ENCODE data around the gene MYBPC2. TPM values are rescaled to one million over a fixed set of nuclear protein-coding genes. Genes with fewer than 3 reads are reported as not detected.

Gene MYBPC2
- total RNA-seq, 1 donor from 2014 or later = 0.47 TPM

DNA sequence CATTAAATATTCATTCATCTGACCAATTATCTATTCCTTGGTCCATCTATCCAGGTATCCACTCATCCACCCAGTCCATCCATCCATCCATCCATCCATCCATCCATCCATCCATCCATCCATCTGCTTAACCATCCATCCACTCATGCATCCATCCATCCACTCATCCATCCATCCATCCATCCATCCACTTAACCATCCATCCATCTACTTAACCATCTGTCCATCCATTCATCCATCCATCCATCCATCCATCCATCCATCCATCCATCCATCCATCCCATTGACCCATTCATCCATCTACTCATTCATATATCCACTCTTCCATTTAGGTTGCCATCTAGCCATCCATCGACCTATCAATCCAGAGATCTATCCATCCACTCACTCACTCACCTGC is 11.4 kb downstream of the MYBPC2 start:
- Mint-ChIP-seq H3K4me1 (ENCODE audit: low read depth) (no peaks in the 10 kb centered on the region), H3K4me3 (no peak overlapping the region), H3K36me3 (ENCODE audit: low read depth) (no peaks in the 10 kb centered on the region), H3K27me3 (ENCODE audit: insufficient read depth) (peaks cover 3% of the 10 kb centered on the region), H3K9me3 (no peaks in the 10 kb centered on the region), H3K27ac (no peak overlapping the region)
- DNase-seq (ENCODE audit: low spot score) = no peak
- intact Hi-C loops (cut with micrococcal nuclease) = no loop called here

DNA sequence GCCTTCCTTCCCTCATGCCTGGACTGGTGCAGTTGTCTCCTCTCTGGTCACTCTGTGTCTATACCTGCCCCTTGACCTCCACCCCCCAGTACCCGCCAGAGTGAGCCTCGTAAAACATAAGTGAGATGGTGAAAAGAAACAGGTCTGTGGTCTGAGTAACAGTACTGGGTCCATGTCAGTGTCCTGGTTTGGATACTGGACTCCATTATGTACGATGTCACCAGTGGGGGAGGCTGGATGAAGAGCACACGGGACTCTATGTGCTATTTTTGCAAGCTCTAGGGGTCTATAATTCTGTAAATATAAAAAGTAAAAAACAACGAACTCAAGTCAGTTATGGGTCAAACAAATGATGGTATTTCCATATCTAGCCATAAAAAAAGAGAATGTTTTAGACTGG is 14.4 kb downstream of the MYBPC2 start:
- peaks cover 3% of the 10 kb centered on the region for H3K27me3 Mint-ChIP-seq (ENCODE audit: insufficient read depth)
- no peaks in the 10 kb centered on the region for H3K9me3 Mint-ChIP-seq
- no peaks in the 10 kb centered on the region for H3K36me3 Mint-ChIP-seq (ENCODE audit: low read depth)
- DNase-seq (ENCODE audit: low spot score) = no peak
- no peaks in the 10 kb centered on the region for H3K4me1 Mint-ChIP-seq (ENCODE audit: low read depth)
- no peak overlapping the region for H3K4me3 Mint-ChIP-seq
- intact Hi-C loops (cut with micrococcal nuclease) = no loop called here
- no peak overlapping the region for H3K27ac Mint-ChIP-seq

DNA sequence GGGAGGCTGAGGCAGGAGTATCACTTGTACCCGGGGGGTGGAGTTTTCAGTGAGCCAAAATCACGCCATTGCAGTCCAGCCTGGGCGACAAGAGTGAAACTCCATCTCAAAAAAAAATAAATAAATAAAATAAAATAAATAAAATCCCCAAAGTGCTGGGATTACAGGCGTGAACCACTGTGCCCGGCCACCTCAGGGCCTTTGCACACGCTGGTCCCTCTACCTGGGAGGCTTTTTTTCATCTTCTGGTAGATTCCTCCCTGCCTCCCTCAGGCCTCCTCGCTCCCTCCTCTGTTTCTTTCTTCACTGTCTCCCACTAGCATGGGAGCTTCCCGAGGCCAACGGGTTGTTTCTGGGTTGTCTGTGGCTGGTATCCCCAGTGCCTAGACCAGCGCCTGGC is 15.1 kb downstream of the MYBPC2 start:
- H3K4me1 Mint-ChIP-seq (ENCODE audit: low read depth) = no peaks in the 10 kb centered on the region
- H3K9me3 Mint-ChIP-seq = no peaks in the 10 kb centered on the region
- intact Hi-C loops (cut with micrococcal nuclease) = no loop called here
- peaks cover 3% of the 10 kb centered on the region for H3K27me3 Mint-ChIP-seq (ENCODE audit: insufficient read depth)
- no peaks in the 10 kb centered on the region for H3K36me3 Mint-ChIP-seq (ENCODE audit: low read depth)
- no peak overlapping the region for H3K27ac Mint-ChIP-seq
- no peak overlapping the region for H3K4me3 Mint-ChIP-seq
- DNase-seq (ENCODE audit: low spot score) = no peak

DNA sequence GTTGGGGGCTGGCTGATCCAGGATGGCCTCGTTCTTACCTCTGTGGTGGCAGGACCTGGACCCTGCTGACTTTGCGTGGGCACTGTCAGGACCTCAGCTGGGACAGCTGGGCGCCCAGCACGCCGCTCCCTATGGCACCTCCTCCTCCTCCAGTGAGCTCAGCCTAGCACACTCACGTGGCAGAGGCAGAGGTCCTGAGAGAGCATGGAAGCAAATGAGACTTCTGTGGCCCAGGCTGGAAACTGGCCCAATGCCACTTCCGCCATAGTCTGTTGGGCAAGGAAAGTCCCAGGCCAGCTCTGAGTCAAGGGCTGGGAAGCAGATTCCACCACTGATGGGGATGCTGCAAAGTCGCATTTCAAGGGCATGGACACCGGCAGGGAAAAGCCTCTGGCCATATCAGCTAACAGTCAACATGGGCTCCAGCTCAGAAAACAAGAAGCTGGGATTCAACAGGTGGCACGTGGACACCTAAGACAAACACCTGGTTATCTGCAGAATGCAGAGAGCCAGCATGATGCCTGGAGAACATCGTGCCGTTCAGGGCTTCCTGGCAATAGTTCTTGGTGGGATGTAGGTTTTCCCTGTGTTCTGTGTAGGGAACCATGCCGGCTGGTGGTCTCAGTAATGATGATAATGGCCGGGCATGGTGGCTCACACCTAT is 16.7 kb downstream of the MYBPC2 start:
- DNase-seq (ENCODE audit: low spot score) = no peak
- intact Hi-C loops (cut with micrococcal nuclease) = no loop called here
- Mint-ChIP-seq H3K4me1 (ENCODE audit: low read depth) (no peaks in the 10 kb centered on the region), H3K4me3 (no peak overlapping the region), H3K27ac (no peak overlapping the region), H3K27me3 (ENCODE audit: insufficient read depth) (peaks cover 3% of the 10 kb centered on the region), H3K36me3 (ENCODE audit: low read depth) (no peaks in the 10 kb centered on the region), H3K9me3 (no peaks in the 10 kb centered on the region)

DNA sequence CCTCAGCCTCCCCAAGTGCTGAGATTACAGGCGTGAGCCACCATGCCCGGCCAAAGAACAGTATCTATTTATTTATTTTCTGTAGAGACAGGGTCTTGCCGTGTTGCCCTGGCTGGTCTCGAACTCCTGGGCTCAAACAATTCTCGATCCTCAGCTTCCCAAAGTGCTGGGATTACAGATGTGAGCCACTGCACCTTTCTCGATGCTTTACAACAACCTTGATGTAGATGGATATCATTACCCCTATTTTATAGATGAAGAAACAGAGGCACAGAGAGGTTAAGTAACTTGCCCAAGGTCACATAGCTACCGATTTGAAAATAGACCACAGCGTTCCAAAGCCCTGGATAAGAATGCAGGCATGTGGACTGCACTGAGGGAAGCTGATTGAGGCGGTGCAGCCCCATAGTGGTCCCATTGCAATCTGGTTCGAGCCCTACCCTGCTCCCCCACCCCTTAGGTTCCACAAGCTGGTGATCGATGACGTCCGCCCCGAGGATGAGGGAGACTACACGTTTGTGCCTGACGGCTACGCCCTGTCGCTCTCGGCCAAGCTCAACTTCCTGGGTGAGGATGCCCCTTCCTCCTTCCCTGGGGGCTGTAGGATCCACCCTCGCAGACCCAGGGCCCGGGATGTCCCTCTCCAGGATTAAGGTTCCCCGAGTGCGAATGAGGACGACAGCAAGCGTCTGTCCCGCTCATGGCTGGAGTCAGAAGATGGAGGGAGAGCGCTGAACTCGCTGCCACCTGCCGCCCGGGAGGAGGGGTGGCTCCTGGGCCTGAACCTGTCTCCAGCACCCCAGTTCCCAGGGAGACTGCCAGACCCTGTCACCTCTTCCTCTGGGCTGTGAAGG is 17.9 kb downstream of the MYBPC2 start:
- Mint-ChIP-seq H3K4me1 (ENCODE audit: low read depth) (no peaks in the 10 kb centered on the region), H3K36me3 (ENCODE audit: low read depth) (no peaks in the 10 kb centered on the region)

DNA sequence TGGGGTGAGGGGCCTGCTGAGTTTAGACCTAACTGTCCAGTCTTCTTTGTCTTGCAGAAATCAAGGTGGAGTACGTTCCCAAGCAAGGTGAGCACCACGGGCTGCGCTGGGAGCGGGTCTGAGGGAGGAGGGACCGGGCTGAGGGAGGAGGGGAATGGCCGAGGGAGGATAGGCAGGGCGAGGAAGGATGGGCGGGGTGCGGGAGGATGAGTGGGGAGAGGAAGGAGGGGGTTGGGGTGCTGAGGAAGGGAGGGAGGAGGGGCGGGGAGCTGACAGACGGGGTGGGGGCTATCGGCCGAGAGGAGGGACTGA is 18.5 kb downstream of the MYBPC2 start:
- Mint-ChIP-seq H3K36me3 (ENCODE audit: low read depth) (no peaks in the 10 kb centered on the region), H3K27me3 (ENCODE audit: insufficient read depth) (peaks cover 3% of the 10 kb centered on the region), H3K27ac (no peak overlapping the region), H3K4me3 (no peak overlapping the region), H3K9me3 (no peaks in the 10 kb centered on the region), H3K4me1 (ENCODE audit: low read depth) (no peaks in the 10 kb centered on the region)
- no peak for DNase-seq (ENCODE audit: low spot score)
- intact Hi-C loops (cut with micrococcal nuclease) = no loop called here

More for the DNA sequence above, 17.9 kb downstream of the MYBPC2 start:
- DNase-seq (ENCODE audit: low spot score) = no peak
- Mint-ChIP-seq H3K9me3 (no peaks in the 10 kb centered on the region), H3K27me3 (ENCODE audit: insufficient read depth) (peaks cover 3% of the 10 kb centered on the region), H3K4me3 (no peak overlapping the region), H3K27ac (no peak overlapping the region)
- intact Hi-C loops (cut with micrococcal nuclease) = no loop called here

DNA sequence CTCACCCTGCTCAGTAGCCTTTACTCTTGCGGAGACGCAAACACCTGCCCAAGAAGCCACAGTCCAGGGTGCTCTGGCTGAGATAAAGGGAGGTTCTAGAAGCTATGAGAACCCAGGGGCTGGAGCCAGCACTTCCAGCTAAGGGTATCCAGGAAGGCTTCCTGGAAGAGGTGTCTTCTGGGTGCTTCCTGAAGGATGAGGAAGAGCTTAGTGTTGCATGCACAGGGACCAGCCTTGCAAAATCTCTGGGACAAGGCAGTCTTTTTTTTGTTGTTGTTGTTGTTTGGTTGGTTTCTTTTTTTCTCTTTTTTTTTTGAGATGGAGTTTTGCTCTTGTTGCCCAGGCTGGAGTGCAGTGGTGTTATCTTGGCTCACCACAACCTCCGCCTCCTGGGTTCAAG is 20.6 kb downstream of the MYBPC2 start:
- Mint-ChIP-seq H3K9me3 (no peaks in the 10 kb centered on the region), H3K4me3 (no peak overlapping the region), H3K36me3 (ENCODE audit: low read depth) (no peaks in the 10 kb centered on the region), H3K27me3 (ENCODE audit: insufficient read depth) (peaks cover 3% of the 10 kb centered on the region), H3K27ac (no peak overlapping the region), H3K4me1 (ENCODE audit: low read depth) (no peaks in the 10 kb centered on the region)
- intact Hi-C loops (cut with micrococcal nuclease) = no loop called here
- no peak for DNase-seq (ENCODE audit: low spot score)

DNA sequence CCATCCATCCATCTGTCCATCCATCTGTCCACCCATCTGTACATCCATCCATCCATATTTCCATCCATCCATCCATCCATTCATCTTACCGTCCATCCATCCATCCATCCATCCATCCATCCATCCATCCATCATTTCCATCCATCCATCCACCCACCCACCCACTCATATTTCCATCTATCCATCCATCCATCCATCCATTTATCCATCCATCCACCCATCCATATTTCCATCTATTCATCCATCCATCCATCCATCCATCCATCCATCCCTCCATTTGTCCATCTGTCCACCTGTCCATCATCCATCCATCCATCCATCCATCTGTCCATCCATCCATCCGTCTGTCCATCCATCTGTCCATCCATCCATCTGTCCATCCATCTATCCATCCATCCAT is 23.3 kb downstream of the MYBPC2 start:
- H3K4me3 Mint-ChIP-seq = no peak overlapping the region
- H3K36me3 Mint-ChIP-seq (ENCODE audit: low read depth) = no peaks in the 10 kb centered on the region
- DNase-seq (ENCODE audit: low spot score) = no peak
- peaks cover under 1% of the 10 kb centered on the region for H3K4me1 Mint-ChIP-seq (ENCODE audit: low read depth)
- H3K9me3 Mint-ChIP-seq = no peaks in the 10 kb centered on the region
- H3K27me3 Mint-ChIP-seq (ENCODE audit: insufficient read depth) = peaks cover 2% of the 10 kb centered on the region
- H3K27ac Mint-ChIP-seq = no peak overlapping the region
- intact Hi-C loops (cut with micrococcal nuclease) = no loop called here

DNA sequence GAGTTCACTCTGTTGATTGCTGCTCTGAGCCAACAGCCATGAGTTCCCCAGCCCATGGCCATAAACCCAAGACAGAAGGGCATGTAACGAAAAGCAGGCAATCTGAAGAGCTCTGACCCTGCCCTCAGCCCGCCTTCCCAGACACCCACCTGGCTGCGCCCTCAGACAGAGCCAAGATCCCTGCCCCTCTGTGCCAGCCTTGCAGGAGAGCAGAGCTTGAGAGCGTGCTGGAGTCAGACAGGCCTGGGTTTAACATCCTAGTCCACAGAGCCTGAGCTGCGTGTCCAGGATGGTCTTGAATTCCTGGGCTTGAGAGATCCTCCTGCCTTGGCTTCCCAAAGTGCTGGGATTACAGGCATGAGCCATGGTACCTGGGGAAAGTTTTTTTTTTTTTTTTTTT is 24.6 kb downstream of the MYBPC2 start:
- no peak overlapping the region for H3K4me3 Mint-ChIP-seq
- no peak overlapping the region for H3K27ac Mint-ChIP-seq
- H3K4me1 Mint-ChIP-seq (ENCODE audit: low read depth) = peaks cover 8% of the 10 kb centered on the region
- H3K9me3 Mint-ChIP-seq = no peaks in the 10 kb centered on the region
- H3K27me3 Mint-ChIP-seq (ENCODE audit: insufficient read depth) = no peaks in the 10 kb centered on the region
- H3K36me3 Mint-ChIP-seq (ENCODE audit: low read depth) = no peaks in the 10 kb centered on the region
- intact Hi-C loops (cut with micrococcal nuclease) = no loop called here
- no peak for DNase-seq (ENCODE audit: low spot score)

DNA sequence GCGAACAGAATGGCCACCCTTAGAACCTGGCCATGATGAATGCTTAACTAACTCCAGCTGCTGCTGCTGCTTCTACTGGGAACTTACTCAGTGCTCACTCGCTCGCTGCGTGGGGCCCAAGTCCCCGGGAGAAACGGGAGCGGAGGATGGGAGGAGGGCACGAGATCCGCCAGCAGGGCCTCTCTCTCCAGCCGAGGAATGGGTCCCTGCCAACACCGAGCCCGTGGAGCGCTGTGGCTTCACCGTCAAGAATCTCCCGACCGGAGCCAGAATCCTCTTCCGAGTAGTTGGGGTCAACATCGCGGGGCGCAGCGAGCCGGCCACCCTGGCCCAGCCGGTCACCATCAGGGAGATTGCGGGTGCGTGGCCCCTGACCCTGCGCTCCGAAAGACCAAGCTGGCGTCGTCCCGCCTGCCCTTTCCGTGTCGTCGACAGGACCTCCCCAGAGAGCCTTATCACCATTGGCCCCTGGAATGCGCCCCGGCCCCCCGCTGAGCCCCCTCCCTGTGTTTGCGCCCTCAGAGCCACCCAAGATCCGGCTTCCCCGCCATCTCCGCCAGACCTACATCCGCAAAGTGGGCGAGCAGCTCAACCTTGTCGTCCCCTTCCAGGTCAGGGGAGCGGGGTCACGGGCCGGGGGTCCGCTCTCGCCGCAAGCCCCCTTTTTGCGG is 25.8 kb downstream of the MYBPC2 start:
- DNase-seq (ENCODE audit: low spot score) = no peak
- Mint-ChIP-seq H3K4me1 (ENCODE audit: low read depth) (peaks cover 8% of the 10 kb centered on the region), H3K36me3 (ENCODE audit: low read depth) (no peaks in the 10 kb centered on the region), H3K27me3 (ENCODE audit: insufficient read depth) (no peaks in the 10 kb centered on the region), H3K4me3 (no peak overlapping the region), H3K27ac (no peak overlapping the region), H3K9me3 (no peaks in the 10 kb centered on the region)
- intact Hi-C loops (cut with micrococcal nuclease) = no loop called here

DNA sequence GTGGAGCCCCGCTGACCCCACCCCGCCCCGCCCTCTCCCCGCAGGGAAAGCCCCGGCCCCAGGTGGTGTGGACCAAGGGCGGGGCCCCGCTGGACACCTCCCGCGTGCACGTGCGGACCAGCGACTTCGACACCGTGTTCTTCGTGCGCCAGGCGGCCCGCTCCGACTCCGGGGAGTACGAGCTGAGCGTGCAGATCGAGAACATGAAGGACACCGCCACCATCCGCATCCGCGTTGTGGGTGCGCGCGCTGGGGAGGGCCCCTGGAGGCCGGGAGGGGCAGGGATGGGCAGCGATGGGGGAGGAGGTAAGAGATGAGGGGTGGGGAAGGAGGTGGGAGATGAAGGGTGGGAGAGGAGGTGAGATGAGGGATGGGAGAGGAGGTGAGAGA is 26.4 kb downstream of the MYBPC2 start:
- H3K4me1 Mint-ChIP-seq (ENCODE audit: low read depth) = peaks cover 8% of the 10 kb centered on the region
- H3K4me3 Mint-ChIP-seq = no peak overlapping the region
- H3K9me3 Mint-ChIP-seq = no peaks in the 10 kb centered on the region
- no peaks in the 10 kb centered on the region for H3K36me3 Mint-ChIP-seq (ENCODE audit: low read depth)
- intact Hi-C loops (cut with micrococcal nuclease) = no loop called here
- H3K27me3 Mint-ChIP-seq (ENCODE audit: insufficient read depth) = no peaks in the 10 kb centered on the region
- DNase-seq (ENCODE audit: low spot score) = no peak
- no peak overlapping the region for H3K27ac Mint-ChIP-seq

DNA sequence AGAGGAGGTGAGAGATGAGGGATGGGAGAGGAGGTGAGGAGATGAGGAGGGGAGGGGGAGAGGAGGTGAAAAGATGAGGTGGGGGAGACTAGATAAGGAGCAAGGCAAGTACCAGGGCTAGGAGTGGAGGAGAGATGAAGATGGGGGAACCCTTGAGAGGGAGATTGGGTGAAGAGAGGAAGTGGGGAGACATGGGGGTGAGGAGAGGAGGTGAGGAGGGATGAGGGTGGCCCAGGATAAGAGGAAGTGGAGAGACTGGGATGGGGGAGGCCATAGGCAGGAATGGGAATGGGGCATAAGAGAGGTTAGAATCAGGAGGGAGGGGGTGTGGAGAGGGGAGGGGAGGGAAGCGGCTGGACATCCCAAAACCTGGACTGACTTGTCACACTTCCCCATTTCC is 26.9 kb downstream of the MYBPC2 start:
- Mint-ChIP-seq H3K27ac (no peak overlapping the region), H3K36me3 (ENCODE audit: low read depth) (no peaks in the 10 kb centered on the region), H3K27me3 (ENCODE audit: insufficient read depth) (no peaks in the 10 kb centered on the region), H3K4me3 (no peak overlapping the region), H3K9me3 (no peaks in the 10 kb centered on the region), H3K4me1 (ENCODE audit: low read depth) (peaks cover 8% of the 10 kb centered on the region)
- intact Hi-C loops (cut with micrococcal nuclease) = loop anchor here (2.0 to 5.0 kb wide), 2 partner anchors 29 to 207 kb away; no protein-coding TSS in a partner anchor
- no peak for DNase-seq (ENCODE audit: low spot score)

DNA sequence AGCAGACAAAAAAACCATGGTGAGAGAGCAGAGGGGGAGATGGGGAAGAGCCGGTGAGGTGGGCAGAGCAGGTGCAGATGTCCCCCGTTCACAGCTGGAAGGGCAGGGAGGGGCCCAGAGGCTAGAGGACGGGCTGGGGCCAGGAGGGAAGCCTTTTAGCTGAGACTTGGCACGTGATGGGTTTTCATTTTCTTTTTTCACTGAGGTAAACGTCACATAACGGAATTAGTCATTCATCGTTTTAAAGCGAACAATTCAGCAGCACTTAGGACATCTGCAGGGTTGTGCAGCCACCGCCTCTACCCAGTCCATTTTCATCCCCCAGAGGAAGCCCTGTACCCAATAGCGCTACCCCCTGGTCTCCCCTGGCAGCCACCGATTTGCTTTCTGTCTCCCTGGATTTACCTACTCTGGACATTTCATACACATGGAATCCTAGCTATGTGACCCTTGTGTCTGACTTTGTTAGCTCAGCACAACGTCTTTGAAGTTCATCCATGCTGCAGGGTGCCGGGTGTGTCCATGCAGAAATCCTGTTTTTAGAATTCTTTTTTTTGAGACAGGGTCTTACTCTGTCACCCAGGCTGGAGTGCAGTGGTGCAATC is 27.6 kb downstream of the MYBPC2 start:
- peaks cover 8% of the 10 kb centered on the region for H3K4me1 Mint-ChIP-seq (ENCODE audit: low read depth)
- H3K36me3 Mint-ChIP-seq (ENCODE audit: low read depth) = no peaks in the 10 kb centered on the region
- no peak overlapping the region for H3K27ac Mint-ChIP-seq
- no peak overlapping the region for H3K4me3 Mint-ChIP-seq
- H3K9me3 Mint-ChIP-seq = no peaks in the 10 kb centered on the region
- no peak for DNase-seq (ENCODE audit: low spot score)
- no peaks in the 10 kb centered on the region for H3K27me3 Mint-ChIP-seq (ENCODE audit: insufficient read depth)
- intact Hi-C loops (cut with micrococcal nuclease) = loop anchor here (2.0 to 5.0 kb wide), 2 partner anchors 29 to 208 kb away; no protein-coding TSS in a partner anchor

All from activated T-helper 1 cell treated with anti-CD3 and anti-CD28 coated beads, Interleukin-12 subunit alpha, Interleukin-12 subunit beta, Interleukin-2, Interleukin-4 antibody, amounts not matched to agents 30 ng/mL and 10 ng/mL and 1 ng/mL, durations not matched to agents 14 hours and 24 hours and 36 hours (primary cell).